ENCODE measurements around the gene SIRT1. TPM values are rescaled to one million over a fixed set of nuclear protein-coding genes. Genes with fewer than 3 reads are reported as not detected.

The SIRT1 gene
- total RNA-seq, 2 experiments from 2014 or later = 18.7 to 18.8 TPM

DNA sequence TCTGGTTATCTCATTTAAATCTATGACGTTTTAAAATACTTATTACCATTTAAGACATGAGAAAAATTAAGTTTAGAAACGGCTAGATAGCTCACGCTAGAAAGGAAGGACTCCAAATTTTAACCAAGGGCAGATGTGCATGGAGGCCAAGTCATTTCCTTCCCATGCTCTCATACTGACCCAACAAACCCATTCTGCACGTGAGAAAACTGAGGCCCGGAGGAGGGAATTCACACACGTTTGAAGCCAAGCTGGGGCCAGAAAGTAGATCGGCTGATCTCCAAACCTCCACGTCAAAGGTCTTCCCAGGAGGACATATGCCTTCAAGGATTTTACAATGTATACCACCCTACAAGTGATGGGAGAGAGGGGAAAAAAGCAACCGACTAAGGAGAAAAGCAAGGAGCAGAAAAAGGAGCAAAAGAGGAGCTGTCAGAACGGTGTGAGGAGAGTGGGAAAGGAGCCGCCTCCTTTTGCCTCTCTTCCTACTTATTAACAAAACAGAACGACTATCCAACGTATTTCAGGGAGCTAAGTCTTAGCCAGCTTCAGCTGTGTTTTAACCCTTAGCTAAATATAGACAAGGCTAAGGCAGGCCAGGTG is 645 bp upstream of the SIRT1 start:
- Mint-ChIP-seq H3K27me3 (ENCODE audit: low read depth) (no peaks in the 10 kb centered on the region), H3K27ac (peak overlapping the region; percentile 82), H3K9me3 (no peaks in the 10 kb centered on the region), H3K4me3 (peak overlapping the region; percentile 90), H3K36me3 (ENCODE audit: low read depth) (peaks cover 14% of the 10 kb centered on the region), H3K4me1 (ENCODE audit: low read depth) (peaks cover 23% of the 10 kb centered on the region)
- intact Hi-C loops (cut with micrococcal nuclease) = loop anchor here (1.0 to 10.0 kb wide), 5 partner anchors 35 to 1021 kb away; partner anchors contain the start of genes CCAR1, DDX50 and HERC4
- DNase-seq = no peak
- CTCF ChIA-PET = interaction anchor here (0.6 to 4.7 kb wide), 7 partner anchors 12 to 272 kb away, joined by 3 to 31 read pairs (median 3); no protein-coding TSS in a partner anchor

- H3K4me3 Mint-ChIP-seq = peak overlapping the region; percentile 90
- intact Hi-C loops (cut with micrococcal nuclease) = loop anchor here (1.0 to 10.0 kb wide), 7 partner anchors 36 to 1020 kb away; partner anchors contain the start of genes CCAR1, DDX50, HERC4 and HNRNPH3
- CTCF ChIA-PET = interaction anchor here (1.2 to 4.7 kb wide), 3 partner anchors 13 to 97 kb away, joined by 3 to 31 read pairs (median 12); no protein-coding TSS in a partner anchor
- H3K27me3 Mint-ChIP-seq (ENCODE audit: low read depth) = no peaks in the 10 kb centered on the region
- peaks cover 23% of the 10 kb centered on the region for H3K36me3 Mint-ChIP-seq (ENCODE audit: low read depth)
- peaks cover 28% of the 10 kb centered on the region for H3K4me1 Mint-ChIP-seq (ENCODE audit: low read depth)
- H3K9me3 Mint-ChIP-seq = no peaks in the 10 kb centered on the region
- peak; percentile 84 for DNase-seq
- peak overlapping the region; percentile 89 for H3K27ac Mint-ChIP-seq
These were observed 600 bp downstream of the SIRT1 start for GRCh38 chr10:67884842-67885670.

- no peaks in the 10 kb centered on the region for H3K27me3 Mint-ChIP-seq (ENCODE audit: low read depth)
- peaks cover 37% of the 10 kb centered on the region for H3K36me3 Mint-ChIP-seq (ENCODE audit: low read depth)
- H3K4me1 Mint-ChIP-seq (ENCODE audit: low read depth) = peaks cover 22% of the 10 kb centered on the region
- no peak overlapping the region for H3K27ac Mint-ChIP-seq
- no peak overlapping the region for H3K4me3 Mint-ChIP-seq
- no peaks in the 10 kb centered on the region for H3K9me3 Mint-ChIP-seq
- no peak for DNase-seq
- intact Hi-C loops (cut with micrococcal nuclease) = no loop called here
- CTCF ChIA-PET = interaction anchor here (2.3 kb wide), 1 partner anchor 105 kb away, joined by 5 read pairs; no protein-coding TSS in a partner anchor
These were observed 9.2 kb downstream of the SIRT1 start for GRCh38 chr10:67893637-67894036.

DNA sequence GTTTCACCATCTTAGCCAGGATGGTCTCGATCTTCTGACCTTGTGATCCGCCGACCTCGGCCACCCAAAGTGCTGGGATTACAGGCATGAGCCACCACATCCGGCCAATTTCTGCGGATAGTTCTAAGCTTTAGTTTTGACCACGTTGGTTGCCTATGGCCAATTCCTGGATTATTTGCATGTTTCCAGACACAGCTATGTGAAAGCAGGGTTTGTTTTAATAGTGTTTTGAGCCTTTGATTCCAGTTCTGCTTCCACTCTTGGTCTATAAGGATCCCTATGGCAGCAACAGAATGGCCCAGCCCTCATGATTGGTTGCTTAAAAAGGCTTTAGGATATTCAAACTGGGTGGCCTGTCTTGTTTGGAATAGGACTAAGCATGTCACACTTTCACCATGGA is 19.1 kb downstream of the SIRT1 start:
- no peak overlapping the region for H3K4me3 Mint-ChIP-seq
- no peak overlapping the region for H3K27ac Mint-ChIP-seq
- H3K27me3 Mint-ChIP-seq (ENCODE audit: low read depth) = no peaks in the 10 kb centered on the region
- H3K36me3 Mint-ChIP-seq (ENCODE audit: low read depth) = peaks cover 34% of the 10 kb centered on the region
- H3K9me3 Mint-ChIP-seq = peaks cover 2% of the 10 kb centered on the region
- H3K4me1 Mint-ChIP-seq (ENCODE audit: low read depth) = peaks cover 19% of the 10 kb centered on the region
- no peak for DNase-seq
- CTCF ChIA-PET = no interaction called here
- intact Hi-C loops (cut with micrococcal nuclease) = no loop called here

DNA sequence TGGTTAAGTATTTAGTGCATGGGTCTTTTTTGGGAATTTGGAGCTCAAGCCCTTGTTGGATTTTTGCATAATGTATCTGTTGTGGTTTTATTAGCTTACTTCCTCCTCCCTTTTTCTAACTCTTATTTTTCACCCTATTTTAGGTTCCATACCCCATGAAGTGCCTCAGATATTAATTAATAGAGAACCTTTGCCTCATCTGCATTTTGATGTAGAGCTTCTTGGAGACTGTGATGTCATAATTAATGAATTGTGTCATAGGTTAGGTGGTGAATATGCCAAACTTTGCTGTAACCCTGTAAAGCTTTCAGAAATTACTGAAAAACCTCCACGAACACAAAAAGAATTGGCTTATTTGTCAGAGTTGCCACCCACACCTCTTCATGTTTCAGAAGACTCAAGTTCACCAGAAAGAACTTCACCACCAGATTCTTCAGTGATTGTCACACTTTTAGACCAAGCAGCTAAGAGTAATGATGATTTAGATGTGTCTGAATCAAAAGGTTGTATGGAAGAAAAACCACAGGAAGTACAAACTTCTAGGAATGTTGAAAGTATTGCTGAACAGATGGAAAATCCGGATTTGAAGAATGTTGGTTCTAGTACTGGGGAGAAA is 28.0 kb downstream of the SIRT1 start:
- no peak overlapping the region for H3K4me3 Mint-ChIP-seq
- no peak for DNase-seq
- H3K27me3 Mint-ChIP-seq (ENCODE audit: low read depth) = no peaks in the 10 kb centered on the region
- H3K27ac Mint-ChIP-seq = peak overlapping the region; percentile 70
- CTCF ChIA-PET = interaction anchor here (0.6 to 1.2 kb wide), 3 partner anchors 11 to 244 kb away, joined by 3 read pairs; no protein-coding TSS in a partner anchor
- H3K36me3 Mint-ChIP-seq (ENCODE audit: low read depth) = peaks cover 44% of the 10 kb centered on the region
- H3K4me1 Mint-ChIP-seq (ENCODE audit: low read depth) = peaks cover 21% of the 10 kb centered on the region
- H3K9me3 Mint-ChIP-seq = no peaks in the 10 kb centered on the region
- intact Hi-C loops (cut with micrococcal nuclease) = no loop called here

DNA sequence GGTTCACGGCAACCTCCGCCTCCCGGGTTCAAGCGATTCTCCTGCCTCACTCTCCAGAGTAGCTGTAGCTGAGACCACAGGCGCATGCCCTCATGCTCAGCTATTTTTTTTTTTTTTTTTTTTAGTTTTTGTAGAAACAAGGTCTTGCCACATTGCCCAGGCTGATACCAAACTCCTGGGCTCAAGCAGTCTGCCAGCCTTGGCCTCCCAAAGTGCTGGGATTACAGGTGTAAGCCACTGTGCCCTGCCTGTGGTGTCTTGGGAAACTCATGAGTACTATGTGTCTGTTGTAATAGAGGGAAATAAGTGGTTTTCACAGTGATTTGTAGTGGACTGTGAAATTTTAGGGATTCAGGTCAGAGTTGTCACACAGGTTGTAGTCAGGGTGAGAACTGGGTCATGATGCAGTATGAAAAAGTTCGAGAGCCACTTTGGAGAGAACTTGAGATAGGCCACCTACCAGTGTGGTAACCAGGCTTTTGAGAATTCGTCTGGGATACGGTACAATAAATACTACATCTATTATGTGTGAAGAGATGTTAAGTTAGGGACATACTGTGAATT is 30.4 kb downstream of the SIRT1 start:
- H3K27ac Mint-ChIP-seq = peak overlapping the region; percentile 56
- H3K36me3 Mint-ChIP-seq (ENCODE audit: low read depth) = peaks cover 32% of the 10 kb centered on the region
- CTCF ChIA-PET = interaction anchor here (1.0 kb wide), 1 partner anchor 241 kb away, joined by 3 read pairs; no protein-coding TSS in a partner anchor
- H3K4me1 Mint-ChIP-seq (ENCODE audit: low read depth) = peaks cover 21% of the 10 kb centered on the region
- DNase-seq = no peak
- intact Hi-C loops (cut with micrococcal nuclease) = no loop called here
- H3K9me3 Mint-ChIP-seq = no peaks in the 10 kb centered on the region
- no peak overlapping the region for H3K4me3 Mint-ChIP-seq
- no peaks in the 10 kb centered on the region for H3K27me3 Mint-ChIP-seq (ENCODE audit: low read depth)

- H3K4me3 Mint-ChIP-seq = no peak overlapping the region
- H3K27ac Mint-ChIP-seq = peak overlapping the region; percentile 63
- no peaks in the 10 kb centered on the region for H3K27me3 Mint-ChIP-seq (ENCODE audit: low read depth)
- H3K4me1 Mint-ChIP-seq (ENCODE audit: low read depth) = peaks cover 16% of the 10 kb centered on the region
- H3K36me3 Mint-ChIP-seq (ENCODE audit: low read depth) = peaks cover 23% of the 10 kb centered on the region
- intact Hi-C loops (cut with micrococcal nuclease) = no loop called here
- CTCF ChIA-PET = no interaction called here
- no peaks in the 10 kb centered on the region for H3K9me3 Mint-ChIP-seq
- DNase-seq = no peak
These were observed 32.7 kb downstream of the SIRT1 start for GRCh38 chr10:67917169-67917568.

DNA sequence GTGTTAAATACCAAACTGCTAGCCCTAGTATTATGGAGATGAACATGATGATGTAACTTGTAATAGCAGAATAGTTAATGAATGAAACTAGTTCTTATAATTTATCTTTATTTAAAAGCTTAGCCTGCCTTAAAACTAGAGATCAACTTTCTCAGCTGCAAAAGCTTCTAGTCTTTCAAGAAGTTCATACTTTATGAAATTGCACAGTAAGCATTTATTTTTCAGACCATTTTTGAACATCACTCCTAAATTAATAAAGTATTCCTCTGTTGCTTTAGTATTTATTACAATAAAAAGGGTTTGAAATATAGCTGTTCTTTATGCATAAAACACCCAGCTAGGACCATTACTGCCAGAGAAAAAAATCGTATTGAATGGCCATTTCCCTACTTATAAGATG is 33.2 kb downstream of the SIRT1 start:
- CTCF ChIA-PET = no interaction called here
- Mint-ChIP-seq H3K27ac (no peak overlapping the region), H3K4me3 (no peak overlapping the region), H3K9me3 (no peaks in the 10 kb centered on the region), H3K4me1 (ENCODE audit: low read depth) (peaks cover 11% of the 10 kb centered on the region), H3K36me3 (ENCODE audit: low read depth) (peaks cover 20% of the 10 kb centered on the region), H3K27me3 (ENCODE audit: low read depth) (no peaks in the 10 kb centered on the region)
- no peak for DNase-seq
- intact Hi-C loops (cut with micrococcal nuclease) = no loop called here

DNA sequence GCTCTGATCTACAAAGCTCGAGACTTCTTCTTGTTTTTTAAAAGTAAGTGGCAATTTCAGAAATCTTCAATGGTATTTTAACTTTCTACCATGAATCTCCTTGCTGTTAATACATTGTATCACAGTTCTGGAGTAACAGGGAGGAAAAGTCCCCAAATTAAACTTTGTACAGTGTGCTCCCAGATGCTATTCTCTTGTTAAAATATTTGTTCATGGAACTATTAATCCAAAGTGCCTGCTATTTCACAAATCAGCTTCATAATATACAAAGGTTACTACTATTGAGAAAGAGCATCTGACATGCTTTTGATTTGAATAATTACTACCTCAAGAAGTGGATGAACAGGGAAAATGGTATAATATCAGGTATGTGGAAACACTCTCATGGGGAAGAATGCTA is 36.6 kb downstream of the SIRT1 start:
- H3K9me3 Mint-ChIP-seq = no peaks in the 10 kb centered on the region
- DNase-seq = no peak
- H3K36me3 Mint-ChIP-seq (ENCODE audit: low read depth) = peaks cover 9% of the 10 kb centered on the region
- no peak overlapping the region for H3K27ac Mint-ChIP-seq
- H3K4me3 Mint-ChIP-seq = no peak overlapping the region
- intact Hi-C loops (cut with micrococcal nuclease) = no loop called here
- CTCF ChIA-PET = no interaction called here
- no peaks in the 10 kb centered on the region for H3K27me3 Mint-ChIP-seq (ENCODE audit: low read depth)
- H3K4me1 Mint-ChIP-seq (ENCODE audit: low read depth) = peaks cover 5% of the 10 kb centered on the region

DNA sequence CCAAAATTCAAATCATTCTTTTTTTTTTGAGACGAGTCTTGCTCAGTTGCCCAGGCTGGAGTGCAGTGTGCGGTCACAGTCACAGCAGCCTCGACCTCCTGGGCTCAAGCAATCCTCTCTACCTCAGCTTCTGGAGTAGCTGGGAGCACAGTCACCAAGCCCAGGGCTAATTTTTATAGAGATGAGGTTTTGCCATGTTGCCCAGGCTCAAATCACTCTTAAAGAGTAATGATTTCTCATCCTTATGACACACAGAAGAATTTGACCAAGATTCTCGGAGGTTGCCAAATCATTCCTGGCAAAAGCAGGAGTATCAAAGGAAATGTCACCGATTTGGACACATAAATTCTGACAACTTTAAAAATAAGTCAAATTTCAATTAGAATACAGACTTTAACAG is 39.1 kb downstream of the SIRT1 start:
- no peak overlapping the region for H3K27ac Mint-ChIP-seq
- intact Hi-C loops (cut with micrococcal nuclease) = no loop called here
- no peaks in the 10 kb centered on the region for H3K4me1 Mint-ChIP-seq (ENCODE audit: low read depth)
- CTCF ChIA-PET = no interaction called here
- no peaks in the 10 kb centered on the region for H3K27me3 Mint-ChIP-seq (ENCODE audit: low read depth)
- DNase-seq = no peak
- H3K9me3 Mint-ChIP-seq = no peaks in the 10 kb centered on the region
- H3K36me3 Mint-ChIP-seq (ENCODE audit: low read depth) = peaks cover 8% of the 10 kb centered on the region
- H3K4me3 Mint-ChIP-seq = no peak overlapping the region

DNA sequence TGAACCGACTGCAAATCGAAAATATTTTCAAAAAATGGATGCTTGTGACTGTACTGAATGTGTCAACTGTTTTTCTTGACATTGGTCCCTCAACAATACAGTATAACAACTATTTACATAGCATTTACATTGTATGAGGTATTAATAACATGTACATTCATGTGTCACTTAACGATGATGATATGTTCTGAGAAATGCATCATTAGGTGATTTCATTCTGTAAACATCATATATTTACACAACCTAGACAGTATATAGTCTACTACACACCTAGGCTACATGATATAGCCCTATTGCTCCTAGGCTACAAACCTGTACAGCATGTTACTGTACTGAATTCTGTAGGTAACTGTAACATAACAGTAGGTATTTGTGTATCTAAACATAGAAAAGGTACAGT is 39.7 kb downstream of the SIRT1 start:
- Mint-ChIP-seq H3K4me1 (ENCODE audit: low read depth) (no peaks in the 10 kb centered on the region), H3K27me3 (ENCODE audit: low read depth) (no peaks in the 10 kb centered on the region), H3K4me3 (no peak overlapping the region), H3K36me3 (ENCODE audit: low read depth) (peaks cover 8% of the 10 kb centered on the region), H3K9me3 (no peaks in the 10 kb centered on the region), H3K27ac (no peak overlapping the region)
- CTCF ChIA-PET = no interaction called here
- intact Hi-C loops (cut with micrococcal nuclease) = no loop called here
- DNase-seq = no peak

- intact Hi-C loops (cut with micrococcal nuclease) = no loop called here
These were observed 41.1 kb downstream of the SIRT1 start for GRCh38 chr10:67925449-67926005.

More at GRCh38 chr10:67925449-67926005, 41.1 kb downstream of the SIRT1 start:
- Mint-ChIP-seq H3K4me3 (no peak overlapping the region), H3K36me3 (ENCODE audit: low read depth) (peaks cover 8% of the 10 kb centered on the region), H3K27ac (no peak overlapping the region), H3K27me3 (ENCODE audit: low read depth) (no peaks in the 10 kb centered on the region), H3K4me1 (ENCODE audit: low read depth) (no peaks in the 10 kb centered on the region), H3K9me3 (no peaks in the 10 kb centered on the region)
- no peak for DNase-seq
- CTCF ChIA-PET = no interaction called here
